A549 (cell line): Measurements from ENCODE around the gene ATRN. TPM values are rescaled to one million over a fixed set of nuclear protein-coding genes. Genes with fewer than 3 reads are reported as not detected.

ENCODE experiments used
- ATAC-seq, 2 experiments: fragments of 200-7000 bp in 1 of 2; fragments of >200 bp in 1 of 2; cut with Nextera tagmentation in 1 of 2; cut with Tn5 transposase in 1 of 2; 3 replicates each; pipeline versions ENCODE4 v1.8.0 to v1.9.1; 2018 to 2020; ENCODE audit warnings: mild to moderate bottlenecking in 1 of 2, moderate library complexity in 1 of 2
- CTCF ChIA-PET: fragments of 300-600 bp; sonication (Branson Sonifier 250); formaldehyde crosslinking; extraction: SDS; loops from one replicate; lab custom pipeline; 2021; ENCODE audit warnings: antibody characterized with exemption, inconsistent platforms; lab: Yijun Ruan, JAX
- POLR2A ChIA-PET: fragments of 350-600 bp; formaldehyde crosslinking; extraction: SDS; loops from one replicate; lab custom pipeline; 2021; ENCODE audit warnings: antibody characterized with exemption, inconsistent platforms; lab: Yijun Ruan, JAX
- DNase-seq, 2 experiments: peaks; one replicate each; pipeline versions ENCODE4 v3.0.0 to v3.0.0-alpha.2; 2011 to 2016; ENCODE audit warnings: low read depth in 1 of 2, low spot score in 1 of 2
- FAIRE-seq: peaks from 2 replicates; lab custom pipeline; 2011; peaks lifted over from hg19 to GRCh38; lab: Jason Lieb, UNC
- H3K27ac ChIP-seq, 2 experiments: fragments of >200 bp; sonication (Bioruptor Twin); formaldehyde crosslinking; 3 replicates each; pipeline ENCODE4 v1.5.1; 2016 to 2017
- H3K4me1 ChIP-seq: fragments of >200 bp; sonication (Bioruptor Twin); formaldehyde crosslinking; 3 replicates; pipeline ENCODE4 v1.6.1; 2016
- H3K4me2 ChIP-seq: fragments of >200 bp; sonication (Bioruptor Twin); formaldehyde crosslinking; 3 replicates; pipeline ENCODE4 v1.6.1; 2016
- H3K4me3 ChIP-seq: fragments of >200 bp; sonication (Bioruptor Twin); formaldehyde crosslinking; 3 replicates; pipeline ENCODE4 v1.5.1; 2016
- H3K9me3 ChIP-seq: fragments of >200 bp; sonication (Bioruptor Twin); formaldehyde crosslinking; 3 replicates; pipeline ENCODE4 v1.6.1; 2016
- BCL3 ChIP-seq: fragments of >200 bp; sonication (Bioruptor Twin); formaldehyde crosslinking; IDR thresholded peaks from 3 replicates; pipeline ENCODE4 v1.6.1; 2016
- BHLHE40 ChIP-seq: IDR thresholded peaks from 2 replicates; pipeline ENCODE4 v1.6.1; 2012; ENCODE audit warnings: low read depth, low read length, inconsistent platforms
- E2F6 ChIP-seq: IDR thresholded peaks from 2 replicates; pipeline ENCODE4 v1.6.1; 2012; ENCODE audit warnings: low read depth, borderline replicate concordance
- EHF ChIP-seq: fragments of 250-450 bp; sonication (Bioruptor Pico); IDR thresholded peaks from 2 replicates; pipeline ENCODE4 v1.5.0; 2020; ENCODE audit warnings: mild to moderate bottlenecking
- ELK1 ChIP-seq: fragments of 150-350 bp; IDR thresholded peaks from 2 replicates; pipeline ENCODE4 v1.6.1; 2014; ENCODE audit warnings: low read depth, mild to moderate bottlenecking, low read length
- FOSL2 ChIP-seq, 2 experiments: fragments of 450-650 bp in 1 of 2; fragments of >200 bp in 1 of 2; sonication (Bioruptor Twin) in 1 of 2; formaldehyde crosslinking; IDR thresholded peaks; 2 replicates each; pipeline versions ENCODE4 v1.5.0 to v1.6.1; 2016 to 2020; ENCODE audit warnings: mild to moderate bottlenecking in 1 of 2, moderate library complexity in 1 of 2
- GATA3 ChIP-seq: IDR thresholded peaks from 2 replicates; pipeline ENCODE4 v1.6.1; 2012; ENCODE audit warnings: borderline replicate concordance
- HOXB13 ChIP-seq: fragments of 250-450 bp; sonication (Bioruptor Pico); IDR thresholded peaks from 2 replicates; pipeline ENCODE4 v1.5.0; 2020; ENCODE audit warnings: low read depth, mild to moderate bottlenecking, moderate library complexity
- HOXB5 ChIP-seq: fragments of 250-450 bp; sonication (Bioruptor Pico); IDR thresholded peaks from 2 replicates; pipeline ENCODE4 v1.5.0; 2020; ENCODE audit warnings: mild to moderate bottlenecking, moderate library complexity
- JUN ChIP-seq, 2 experiments: fragments of >200 bp; sonication (Bioruptor Twin); formaldehyde crosslinking; IDR thresholded peaks; 2 replicates in 1 of 2; 3 replicates in 1 of 2; pipeline ENCODE4 v1.6.1; 2016 to 2017
- JUNB ChIP-seq: fragments of >200 bp; sonication (Bioruptor Twin); formaldehyde crosslinking; IDR thresholded peaks from 2 replicates; pipeline ENCODE4 v1.6.1; 2016
- KDM1A ChIP-seq: fragments of 200-600 bp; sonication (generic); IDR thresholded peaks from 2 replicates; pipeline ENCODE4 v1.6.1; 2016; ENCODE audit warnings: low read depth, mild to moderate bottlenecking
- MAFK ChIP-seq: fragments of 450-650 bp; IDR thresholded peaks from 2 replicates; pipeline ENCODE4 v1.6.1; 2014; ENCODE audit not compliant: partially characterized antibody
- MAX ChIP-seq: IDR thresholded peaks from 2 replicates; pipeline ENCODE4 v1.6.1; 2012
- MAZ ChIP-seq: fragments of 150-350 bp; IDR thresholded peaks from 2 replicates; pipeline ENCODE4 v1.6.1; 2014; ENCODE audit warnings: antibody characterized with exemption, low read depth, low read length, borderline replicate concordance
- MYC ChIP-seq: IDR thresholded peaks from 2 replicates; pipeline ENCODE4 v1.6.1; 2012; ENCODE audit warnings: mild to moderate bottlenecking, inconsistent platforms, low read length, improper control_type of control experiment, borderline replicate concordance
- PBX3 ChIP-seq: IDR thresholded peaks from 2 replicates; pipeline ENCODE4 v1.6.1; 2012
- PHF8 ChIP-seq: fragments of 200-600 bp; sonication (generic); IDR thresholded peaks from 2 replicates; pipeline ENCODE4 v1.6.1; 2016; ENCODE audit warnings: low read depth, mild to moderate bottlenecking, antibody characterized with exemption, moderate library complexity, borderline replicate concordance
- POLR2A ChIP-seq: IDR thresholded peaks from 2 replicates; pipeline ENCODE4 v1.6.1; 2012; ENCODE audit warnings: mild to moderate bottlenecking, low read length
- RAD21 ChIP-seq, 2 experiments: fragments of >200 bp in 1 of 2; sonication (Bioruptor Twin) in 1 of 2; formaldehyde crosslinking in 1 of 2; IDR thresholded peaks in 1 of 2; conservative IDR thresholded peaks in 1 of 2; 2 replicates in 1 of 2; 3 replicates in 1 of 2; pipeline ENCODE4 v1.6.1; 2012 to 2018; ENCODE audit warnings: inconsistent platforms in 1 of 2
- REST ChIP-seq: fragments of 200-600 bp; sonication (generic); IDR thresholded peaks from 2 replicates; pipeline ENCODE4 v1.6.1; 2016; ENCODE audit warnings: antibody characterized with exemption, mild to moderate bottlenecking, moderate library complexity
- RNF2 ChIP-seq: fragments of 200-600 bp; sonication (generic); IDR thresholded peaks from 2 replicates; pipeline ENCODE4 v1.6.1; 2016; ENCODE audit warnings: low read depth, mild to moderate bottlenecking, antibody characterized with exemption, moderate library complexity, borderline replicate concordance
- SMC3 ChIP-seq: fragments of >200 bp; sonication (Bioruptor Twin); formaldehyde crosslinking; IDR thresholded peaks from 3 replicates; pipeline ENCODE4 v1.6.1; 2018; ENCODE audit warnings: inconsistent platforms
- TFCP2L1 ChIP-seq: fragments of 250-450 bp; sonication (Bioruptor Pico); IDR thresholded peaks from 2 replicates; pipeline ENCODE4 v1.5.0; 2021; ENCODE audit warnings: mild to moderate bottlenecking
- TP53 ChIP-seq: fragments of 250-450 bp; sonication (Bioruptor Pico); IDR thresholded peaks from 2 replicates; pipeline ENCODE4 v1.5.0; 2021; ENCODE audit warnings: mild to moderate bottlenecking, moderate library complexity
- USF2 ChIP-seq: fragments of 450-650 bp; IDR thresholded peaks from 2 replicates; pipeline ENCODE4 v1.6.1; 2014; ENCODE audit warnings: antibody characterized with exemption
- WGBS: methylation state at CpG from one replicate; pipeline ENCODE4 v1.1.6; 2017; ENCODE audit errors: missing lambda C conversion rate; 5-methylcytosine and 5-hydroxymethylcytosine counted together
- polyA minus RNA-seq: library from RNA; depleted of rRNA, polyadenylated mRNA; stranded (reverse); fragments of >200 nt; gene quantifications from 2 replicates; pipeline ENCODE4 v1.2.3, GENCODE V29; 2011; rRNA and poly(A)+ RNA removed
- polyA plus RNA-seq, 4 experiments: library from polyadenylated mRNA; depleted of rRNA in 3 of 4; stranded (reverse); fragments of >200 nt; fragmentation: RNase III in 1 of 4; extraction: RNeasy Plus Mini Kit Qiagen cat#74134 plus additional on column Dnase treatment in 1 of 4; gene quantifications; 2 replicates in 3 of 4; 3 replicates in 1 of 4; pipeline ENCODE4 v1.2.3, GENCODE V29; 2011 to 2017

The ATRN gene
- polyA plus RNA-seq (2011; rRNA removed) (58.7 and 67.1 TPM in 2 replicates), polyA plus RNA-seq (2017; fragmentation: RNase III; extraction: RNeasy Plus Mini Kit Qiagen cat#74134 plus additional on column Dnase treatment) (20.4 to 22.6 TPM (median 21.3 TPM) in 3 replicates), polyA minus RNA-seq (108 and 130 TPM in 2 replicates)
- 13.9 and 18.3 TPM in 2 replicates for polyA plus RNA-seq (2012; cell fraction: cytosol; rRNA removed)
- polyA plus RNA-seq (2012; cell fraction: nucleus; rRNA removed) = 25.0 and 28.6 TPM in 2 replicates

- H3K4me2 ChIP-seq = peak within 1 kb of the TSS; percentile 98
- no peaks in the 10 kb centered on the region for H3K9me3 ChIP-seq
- peak within 1 kb of the TSS; percentile 70 to 91 for H3K27ac ChIP-seq
- FAIRE-seq (no peak), ATAC-seq (peak; percentile 94 to 95), DNase-seq (peak; percentile 90 to 94)
- POLR2A ChIA-PET = interaction anchor here (0.6 to 1.1 kb wide), 9 partner anchors 9 to 202 kb away, joined by 3 to 8 read pairs (median 4); partner anchors contain the start of gene DNAAF9
- 5% methylated on average over 34 of the region's 95 CpGs for WGBS
- CTCF ChIA-PET = interaction anchor here (1.2 to 1.6 kb wide), 4 partner anchors 15 to 93 kb away, joined by 3 to 8 read pairs (median 4); no protein-coding TSS in a partner anchor
- peaks cover 23% of the 10 kb centered on the region for H3K4me1 ChIP-seq
- H3K4me3 ChIP-seq = peak within 1 kb of the TSS; percentile 80
- TF ChIP-seq EHF (no peak), SMC3 (peak; percentile 28; the same call in 1 of the 3 replicates), MAZ (peak; percentile 40; the same call in 1 of the 2 replicates), POLR2A (peak; percentile 98), REST (peak; percentile 7; the same call in 1 of the 2 replicates), TFCP2L1 (0 out of 2 replicates have a peak, but pooled peaks have one; percentile 77), RNF2 (no peak; the same call in 1 of the 2 replicates), JUN (IDR thresholded peaks at IDR 0.05) (peak; percentile 80 to 96; a peak in 3 of 5 replicates), TP53 (CRISPR knock-in tag) (no peak), JUNB (no peak), FOSL2 (IDR thresholded peaks at IDR 0.05) (no peak), FOSL2 (CRISPR knock-in tag; IDR thresholded peaks at IDR 0.05) (no peak), E2F6 (peak; percentile 25; the same call in 1 of the 2 replicates), BHLHE40 (peak; percentile 28; the same call in 1 of the 2 replicates), MAX (peak; percentile 87), HOXB5 (0 out of 2 replicates have a peak, but pooled peaks have one; percentile 60), HOXB13 (CRISPR knock-in tag) (no peak), ELK1 (no peak), MYC (peak; percentile 62; the same call in 1 of the 2 replicates), USF2 (no peak), PBX3 (peak; percentile 27; the same call in 1 of the 2 replicates), KDM1A (peak; percentile 1; the same call in 1 of the 2 replicates), RAD21 (conservative IDR thresholded peaks at IDR 0.05 in 1 of 2, IDR thresholded peaks at IDR 0.05 in 1 of 2) (peak in 1 of 2 experiments; percentile 39; a peak in 3 of 5 replicates), MAFK (no peak), GATA3 (peak; percentile 32; the same call in 1 of the 2 replicates), BCL3 (peak; percentile 97), PHF8 (peak; percentile 92; the same call in 1 of the 2 replicates)
These were observed at the start of gene ATRN for GRCh38 chr20:3470627-3471396. Gene ATRN (plus strand): TSS chr20:3471018. CDS start chr20:3471108, 90 bp downstream.
